Bronchial epithelial cell (primary cell): ENCODE results near the gene RPRD1B. TPM values are rescaled to one million over a fixed set of nuclear protein-coding genes. Genes with fewer than 3 reads are reported as not detected.

Source experiments
- DNase-seq: peaks from one replicate; pipeline ENCODE4 v3.0.0-alpha.2; 2010; ENCODE audit warnings: low read depth
- FAIRE-seq: peaks from 2 replicates; lab custom pipeline; 2011; peaks lifted over from hg19 to GRCh38; lab: Jason Lieb, UNC
- H3K27me3 ChIP-seq: 2 replicates; pipeline ENCODE4 v1.5.1; 2011; ENCODE audit warnings: low read length; ENCODE audit not compliant: control insufficient read depth, insufficient read depth
- H3K36me3 ChIP-seq: 2 replicates; pipeline ENCODE4 v1.5.1; 2011; ENCODE audit warnings: low read length; ENCODE audit not compliant: control insufficient read depth, insufficient read depth
- H3K4me3 ChIP-seq: 2 replicates; pipeline ENCODE4 v1.5.1; 2011; ENCODE audit warnings: mild to moderate bottlenecking, low read depth, low read length, control low read depth
- total RNA-seq: library from RNA; depleted of rRNA; stranded (reverse); fragments of >200 nt; gene quantifications from 2 replicates; pipeline ENCODE4 v1.2.1, GENCODE V29; 2014
- TF ChIP-seq, protein P1 (sequence below): IDR thresholded peaks from 2 replicates; pipeline ENCODE4 v1.5.1; 2011; ENCODE audit warnings: mild to moderate bottlenecking, moderate library complexity, low read length, control low read depth, inconsistent platforms; ENCODE audit not compliant: insufficient read depth, severe bottlenecking

The RPRD1B gene
- total RNA-seq, 1 donor from 2014 or later = 18.7 TPM

DNA sequence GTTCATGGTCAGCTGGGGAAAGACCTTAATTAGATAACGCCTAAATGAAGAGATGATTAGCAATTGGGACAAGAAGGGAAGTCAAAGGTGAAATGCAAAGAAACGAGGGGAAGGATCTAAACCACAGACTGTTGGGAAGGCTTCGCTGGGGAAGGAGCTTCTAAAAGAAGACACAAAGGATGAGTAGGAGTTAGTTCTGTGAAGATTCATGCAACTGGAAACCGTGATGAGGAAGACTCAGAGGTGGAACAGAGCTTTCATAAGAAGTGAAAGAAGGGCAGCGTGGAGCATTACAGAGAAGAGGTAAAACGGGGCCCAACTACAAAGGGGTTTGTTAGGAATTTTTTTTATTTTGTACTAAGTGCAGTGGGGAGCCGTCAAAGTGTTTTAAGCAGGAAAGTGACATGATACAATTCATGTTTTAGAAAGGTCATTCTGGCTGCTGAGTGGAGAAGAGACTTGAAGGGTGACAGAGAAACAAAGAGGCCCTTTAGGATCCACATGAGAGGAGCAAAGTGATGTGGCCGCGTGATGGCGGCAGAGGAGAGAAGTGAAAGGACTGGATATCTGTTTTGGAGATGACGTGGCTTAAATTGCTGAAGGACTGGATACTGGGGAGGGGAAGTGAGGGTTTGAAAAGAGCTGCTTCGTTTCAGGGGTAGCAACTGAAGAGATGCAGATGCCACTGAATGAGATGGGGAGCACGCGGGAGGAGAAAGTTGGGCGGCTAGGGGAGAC is 33.9 kb upstream of the RPRD1B start:
- Histone ChIP-seq H3K4me3 (no peak overlapping the region), H3K36me3 (peaks cover 21% of the 10 kb centered on the region), H3K27me3 (no peaks in the 10 kb centered on the region)
- DNase-seq (no peak), FAIRE-seq (no peak)
- TF ChIP-seq, protein P1, sequence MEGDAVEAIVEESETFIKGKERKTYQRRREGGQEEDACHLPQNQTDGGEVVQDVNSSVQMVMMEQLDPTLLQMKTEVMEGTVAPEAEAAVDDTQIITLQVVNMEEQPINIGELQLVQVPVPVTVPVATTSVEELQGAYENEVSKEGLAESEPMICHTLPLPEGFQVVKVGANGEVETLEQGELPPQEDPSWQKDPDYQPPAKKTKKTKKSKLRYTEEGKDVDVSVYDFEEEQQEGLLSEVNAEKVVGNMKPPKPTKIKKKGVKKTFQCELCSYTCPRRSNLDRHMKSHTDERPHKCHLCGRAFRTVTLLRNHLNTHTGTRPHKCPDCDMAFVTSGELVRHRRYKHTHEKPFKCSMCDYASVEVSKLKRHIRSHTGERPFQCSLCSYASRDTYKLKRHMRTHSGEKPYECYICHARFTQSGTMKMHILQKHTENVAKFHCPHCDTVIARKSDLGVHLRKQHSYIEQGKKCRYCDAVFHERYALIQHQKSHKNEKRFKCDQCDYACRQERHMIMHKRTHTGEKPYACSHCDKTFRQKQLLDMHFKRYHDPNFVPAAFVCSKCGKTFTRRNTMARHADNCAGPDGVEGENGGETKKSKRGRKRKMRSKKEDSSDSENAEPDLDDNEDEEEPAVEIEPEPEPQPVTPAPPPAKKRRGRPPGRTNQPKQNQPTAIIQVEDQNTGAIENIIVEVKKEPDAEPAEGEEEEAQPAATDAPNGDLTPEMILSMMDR = no peak

DNA sequence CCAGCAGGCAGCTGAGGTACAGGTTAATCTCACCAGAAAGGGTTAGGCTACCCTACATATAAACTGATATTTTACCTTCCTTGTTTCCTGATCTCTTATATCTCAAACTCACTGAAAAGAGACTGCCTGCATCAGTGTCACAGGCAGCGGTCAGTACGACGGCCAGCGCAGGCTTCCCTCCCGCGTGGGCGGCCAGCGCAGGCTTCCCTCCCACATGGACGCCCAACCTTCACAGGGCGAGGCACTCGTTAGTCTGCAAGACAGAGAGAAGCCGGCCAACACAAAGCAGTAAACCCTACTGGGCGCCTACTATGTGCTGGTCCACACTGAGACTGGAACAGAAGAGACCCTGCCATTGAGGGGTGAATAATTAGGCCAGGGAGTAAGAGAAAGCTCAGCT is 33.3 kb upstream of the RPRD1B start:
- TF ChIP-seq, protein P1 = no peak
- Histone ChIP-seq H3K4me3 (no peak overlapping the region), H3K27me3 (no peaks in the 10 kb centered on the region), H3K36me3 (peaks cover 21% of the 10 kb centered on the region)
- DNase-seq (no peak), FAIRE-seq (no peak)

DNA sequence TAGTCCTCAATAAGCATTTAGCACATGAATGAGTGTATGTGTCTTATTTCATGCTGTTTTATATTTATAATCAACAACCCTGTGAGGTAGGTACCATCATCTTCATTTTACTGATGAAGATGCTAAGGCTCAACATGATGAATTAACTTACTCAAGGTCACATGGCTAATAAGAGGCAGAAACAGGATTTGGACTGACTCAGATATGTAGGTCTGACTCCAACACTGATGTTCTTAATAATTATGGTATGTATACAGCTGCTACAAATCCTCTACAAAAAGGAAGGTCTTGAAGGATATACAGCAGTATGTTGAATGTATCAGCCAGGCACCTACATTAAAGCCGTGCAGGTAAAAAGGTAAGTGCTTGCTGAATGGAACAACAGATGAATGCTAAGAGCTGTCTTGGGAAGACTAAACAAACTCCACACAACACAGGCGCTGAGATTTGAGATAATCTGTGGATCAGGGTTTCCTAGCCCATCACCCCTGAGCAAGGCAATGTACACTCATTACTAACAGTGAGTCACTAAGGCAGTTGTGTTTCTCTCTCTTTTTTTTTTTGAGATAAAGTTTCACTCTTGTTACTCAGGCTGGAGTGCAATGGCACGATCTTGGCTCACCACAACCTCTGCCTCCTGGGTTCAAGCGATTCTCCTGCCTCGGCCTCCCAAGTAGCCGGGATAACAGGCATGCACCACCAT is 32.2 kb upstream of the RPRD1B start:
- Histone ChIP-seq H3K4me3 (no peak overlapping the region), H3K36me3 (peaks cover 13% of the 10 kb centered on the region), H3K27me3 (no peaks in the 10 kb centered on the region)
- DNase-seq (peak; percentile 91), FAIRE-seq (no peak)
- TF ChIP-seq, protein P1 = no peak

DNA sequence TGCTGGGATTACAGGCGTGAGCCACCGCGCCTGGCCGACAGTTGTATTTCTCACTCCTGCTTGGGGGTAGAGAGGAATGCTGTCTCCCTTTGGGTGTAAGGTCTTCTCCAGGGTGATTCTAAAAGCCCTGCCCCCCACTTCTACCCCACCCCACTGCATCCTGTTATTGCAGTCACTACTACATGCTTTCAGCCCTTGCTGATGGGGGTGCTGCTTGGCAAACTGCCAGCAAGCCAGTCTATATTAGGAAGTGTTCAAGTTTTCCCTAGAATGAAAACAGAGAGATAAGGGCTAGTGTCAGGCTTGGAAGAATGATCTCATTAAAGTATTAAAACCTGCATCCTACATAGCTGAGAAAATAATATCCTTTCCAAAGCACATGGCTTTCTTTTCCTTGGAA is 31.6 kb upstream of the RPRD1B start:
- TF ChIP-seq, protein P1 = no peak
- Histone ChIP-seq H3K36me3 (peaks cover 9% of the 10 kb centered on the region), H3K4me3 (no peak overlapping the region), H3K27me3 (no peaks in the 10 kb centered on the region)
- DNase-seq (no peak), FAIRE-seq (no peak)

DNA sequence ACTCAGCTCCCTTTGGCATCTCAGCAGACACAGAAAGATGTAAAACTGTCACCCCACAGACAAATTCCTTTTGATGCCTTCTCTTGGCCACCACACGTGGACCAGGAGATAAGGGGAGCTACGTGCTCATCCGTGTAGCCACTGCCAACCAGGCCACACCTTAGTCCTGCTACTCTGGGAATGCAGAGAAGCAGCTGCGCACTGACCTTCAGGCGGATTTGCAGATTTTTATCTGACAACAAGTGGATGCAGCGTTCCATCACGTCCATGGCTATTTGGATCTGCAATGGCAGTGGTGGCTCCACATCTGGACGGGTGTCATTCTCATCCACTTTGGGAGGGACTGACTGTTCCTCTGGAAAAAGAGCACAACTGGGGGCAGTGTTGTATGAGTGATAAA is 31.1 kb upstream of the RPRD1B start:
- TF ChIP-seq, protein P1 = no peak
- H3K27me3 ChIP-seq = no peaks in the 10 kb centered on the region
- peaks cover 8% of the 10 kb centered on the region for H3K36me3 ChIP-seq
- no peak for DNase-seq
- no peak overlapping the region for H3K4me3 ChIP-seq
- no peak for FAIRE-seq
